ENCODE data around the gene KIF23.
"Not testable (repeated sequence)": the region's sequence is repeated elsewhere in the genome, so short reads cannot be mapped to it uniquely, and the experiment has no call there.

Gene KIF23

GRCh38 chr15:69413822-69414700 lies at the start of gene KIF23:
Gene KIF23, plus strand, starts transcription at chr15:69414349. Its CDS starts 117 bp downstream, at chr15:69414466.
- DNase-seq: peak; percentile 96

- no peak for DNase-seq
These were observed 46.9 kb upstream of the KIF23 start for GRCh38 chr15:69367236-69367635.

GRCh38 chr15:69369631-69370030 lies 44.5 kb upstream of the KIF23 start:
- no peak for DNase-seq

GRCh38 chr15:69373406-69373805 lies 40.7 kb upstream of the KIF23 start:
- DNase-seq: no peak

GRCh38 chr15:69375151-69375790 lies 38.9 kb upstream of the KIF23 start:
- no peak for DNase-seq

- DNase-seq: no peak
These were observed 36.8 kb upstream of the KIF23 start for GRCh38 chr15:69377216-69377970.

GRCh38 chr15:69380100-69380725 lies 33.9 kb upstream of the KIF23 start:
- peak; percentile 5 for DNase-seq

GRCh38 chr15:69380726-69381105 lies 33.4 kb upstream of the KIF23 start:
- DNase-seq: no peak

GRCh38 chr15:69382176-69382575 lies 32.0 kb upstream of the KIF23 start:
- DNase-seq: not testable (repeated sequence)

GRCh38 chr15:69384066-69384465 lies 30.1 kb upstream of the KIF23 start:
- DNase-seq: not testable (repeated sequence)

GRCh38 chr15:69384626-69385598 lies 29.2 kb upstream of the KIF23 start:
- peak; percentile 19 for DNase-seq

- no peak for DNase-seq
These were observed 28.3 kb upstream of the KIF23 start for GRCh38 chr15:69385831-69386230.

- no peak for DNase-seq
These were observed 27.9 kb upstream of the KIF23 start for GRCh38 chr15:69386284-69386683.

GRCh38 chr15:69388260-69388705 lies 25.9 kb upstream of the KIF23 start:
- DNase-seq: no peak

- DNase-seq: no peak
These were observed 24.7 kb upstream of the KIF23 start for GRCh38 chr15:69389426-69389825.

- no peak for DNase-seq
These were observed 23.6 kb upstream of the KIF23 start for GRCh38 chr15:69390575-69390974.

- DNase-seq: no peak
These were observed 22.9 kb upstream of the KIF23 start for GRCh38 chr15:69391046-69391757.

- peak; percentile 56 for DNase-seq
These were observed 21.8 kb upstream of the KIF23 start for GRCh38 chr15:69392352-69392751.

- no peak for DNase-seq
These were observed 20.2 kb upstream of the KIF23 start for GRCh38 chr15:69393831-69394491.

- peak; percentile 75 for DNase-seq
These were observed 19.4 kb upstream of the KIF23 start for GRCh38 chr15:69394556-69395282.
